PC-9 (cell line): ENCODE data around the gene AFF2.

Source experiments
- CTCF ChIP-seq: fragments of 200-600 bp; sonication (generic); conservative IDR thresholded peaks from 2 replicates; pipeline ENCODE4 v1.6.1; 2017; ENCODE audit warnings: mixed run types, antibody characterized with exemption, mild to moderate bottlenecking, moderate library complexity
- EZH2 ChIP-seq: fragments of 200-600 bp; sonication (generic); IDR thresholded peaks from 2 replicates; pipeline ENCODE4 v1.8.0; 2017; ENCODE audit warnings: antibody characterized with exemption, low read depth

- no peak for TF ChIP-seq CTCF
- no peak for TF ChIP-seq EZH2
Measured at GRCh38 chrX:148784856-148785255, 284.4 kb downstream of the AFF2 start.
